Astrocyte of the cerebellum (primary cell): ENCODE results near the gene RANBP1.

Experiments used
- DNase-seq: peaks from one replicate; pipeline ENCODE4 v3.0.0-alpha.2; 2011; ENCODE audit warnings: low read depth
- H3K4me3 ChIP-seq: 2 replicates; pipeline ENCODE4 v1.5.1; 2011; ENCODE audit warnings: mild to moderate bottlenecking, low read depth, low read length, moderate library complexity
- CTCF ChIP-seq: IDR thresholded peaks from 2 replicates; pipeline ENCODE4 v1.5.1; 2012; ENCODE audit warnings: low read length, low read depth, moderate library complexity, mild to moderate bottlenecking; ENCODE audit errors: missing control alignments
- in situ Hi-C: cut with HindIII; loops from 2 replicates; pipeline ENCODE4 v1.10.0; 2017; ENCODE audit warnings: low sequenced_read_pairs

The RANBP1 gene

GRCh38 chr22:20112623-20113511, 3.0 kb upstream of the RANBP1 start:
- in situ Hi-C loops = no loop called here
- no peak for DNase-seq
- H3K4me3 ChIP-seq = no peak overlapping the region
- TF ChIP-seq CTCF = no peak

GRCh38 chr22:20113551-20114310, 2.2 kb upstream of the RANBP1 start:
- H3K4me3 ChIP-seq = no peak overlapping the region
- TF ChIP-seq CTCF = no peak
- no peak for DNase-seq
- in situ Hi-C loops = no loop called here

- H3K4me3 ChIP-seq = no peak overlapping the region
- in situ Hi-C loops = no loop called here
- no peak for DNase-seq
- TF ChIP-seq CTCF = no peak
These were observed 1.1 kb upstream of the RANBP1 start for GRCh38 chr22:20114506-20115475.

- no peak for TF ChIP-seq CTCF
- H3K4me3 ChIP-seq = peak overlapping the region; percentile 94
- in situ Hi-C loops = no loop called here
- DNase-seq = no peak
These were observed 559 bp downstream of the RANBP1 start for GRCh38 chr22:20116376-20116950.

- H3K4me3 ChIP-seq = peak within 1 kb of the TSS; percentile 94
- TF ChIP-seq CTCF = no peak
- in situ Hi-C loops = no loop called here
- peak; percentile 96 for DNase-seq
These were observed 1.2 kb downstream of the RANBP1 start, which contains the start of gene TRMT2A for GRCh38 chr22:20116951-20117632. TRMT2A (minus strand) TSS chr22:20117226; CDS start chr22:20116906, 320 bp downstream.
